Measurements from ENCODE around the gene WNT7B. TPM values are rescaled to one million over a fixed set of nuclear protein-coding genes. Genes with fewer than 3 reads are reported as not detected.

The WNT7B gene
- polyA plus RNA-seq, 1 of the 3 experiments (the other 2 are of a cell fraction), result 0.13 TPM

GRCh38 chr22:45912910-45913309, 64.1 kb downstream of the WNT7B start:
- no peak overlapping the region for H3K27ac ChIP-seq (ENCODE audit: low read depth in 2 of 2, low read length in 1 of 2)
- no peak for DNase-seq
- H3K9me3 ChIP-seq, result no peaks in the 10 kb centered on the region
- no peaks in the 10 kb centered on the region for H3K4me1 ChIP-seq (ENCODE audit: control insufficient read depth in 1 of 2, insufficient read depth in 2 of 2, low read depth in 1 of 2, low read length in 1 of 2)
- H3K79me2 ChIP-seq (ENCODE audit: insufficient read depth), result no peaks in the 10 kb centered on the region
- ChIA-PET POLR2A (no interaction called here), CTCF (interaction anchor here (1.2 kb wide), 1 partner anchor 11 kb away, joined by 3 read pairs; no protein-coding TSS in a partner anchor)
- TF ChIP-seq CTCF (IDR thresholded peaks at IDR 0.05), result no peak
- TF ChIP-seq SMC3 (IDR thresholded peaks at IDR 0.05; ENCODE audit: low read depth, low read length), result no peak
- TF ChIP-seq CHD2 (IDR thresholded peaks at IDR 0.05; ENCODE audit: low read length, partially characterized antibody), result no peak
- no peak for TF ChIP-seq GATA2 (CRISPR knock-in tag; IDR thresholded peaks at IDR 0.05)
- TF ChIP-seq ZBTB33 (IDR thresholded peaks at IDR 0.05; ENCODE audit: borderline replicate concordance, low read depth), result no peak
- no peak for TF ChIP-seq RCOR1 (IDR thresholded peaks at IDR 0.05; ENCODE audit: low read length)
- no peak for TF ChIP-seq RFX5 (IDR thresholded peaks at IDR 0.05; ENCODE audit: low read length)
- no peak for TF ChIP-seq USF1 (IDR thresholded peaks at IDR 0.05; ENCODE audit: borderline replicate concordance, low read depth)
- TF ChIP-seq GABPA (IDR thresholded peaks at IDR 0.05; ENCODE audit: low read depth), result no peak
- TF ChIP-seq REST (IDR thresholded peaks at IDR 0.05; ENCODE audit: low read depth, low read length), result no peak
- TF ChIP-seq NFIC (IDR thresholded peaks at IDR 0.05; ENCODE audit: borderline replicate concordance), result no peak
- TF ChIP-seq FOXJ3 (CRISPR knock-in tag; IDR thresholded peaks at IDR 0.05), result no peak
- TF ChIP-seq IRF3 (IDR thresholded peaks at IDR 0.05; ENCODE audit: low read depth, low read length), result no peak
- 60% methylated on average over 3 of the region's 6 CpGs for WGBS (ENCODE audit: low lambda C conversion rate)
- H3K9me2 ChIP-seq, result no peaks in the 10 kb centered on the region
- no peaks in the 10 kb centered on the region for H4K20me1 ChIP-seq (ENCODE audit: insufficient read depth)
- no peak overlapping the region for H3K9ac ChIP-seq
- H3K36me3 ChIP-seq (replicated peaks in 1 of 2; ENCODE audit: control insufficient read depth in 1 of 2, insufficient read depth in 2 of 2, low read length in 1 of 2), result no peaks in the 10 kb centered on the region
- H3K4me2 ChIP-seq, result no peak overlapping the region
- H3K27me3 ChIP-seq (ENCODE audit: insufficient read depth), result no peaks in the 10 kb centered on the region
- no peak overlapping the region for H2AFZ ChIP-seq (ENCODE audit: low read depth)
- no peaks in the 10 kb centered on the region for H3F3A ChIP-seq (replicated peaks; ENCODE audit: insufficient read depth)
- H3K4me3 ChIP-seq (ENCODE audit: low read depth in 2 of 2, low read length in 1 of 2), result no peak overlapping the region
